OCI-LY7 (cell line): Measurements from ENCODE around the gene CDC42BPA. TPM values are rescaled to one million over a fixed set of nuclear protein-coding genes. Genes with fewer than 3 reads are reported as not detected.

Experiments
- BruUV-seq: library from RNA; stranded (reverse); fragments of 400-500 nt; replicated peaks from 2 replicates; lab custom pipeline; 2021; lab: Mats Ljungman, UMichigan
- CTCF ChIA-PET: fragments of 300-600 bp; sonication (Branson Sonifier 250); formaldehyde crosslinking; loops from one replicate; lab custom pipeline; 2022; ENCODE audit warnings: antibody characterized with exemption; ENCODE audit not compliant: unreplicated experiment; lab: Charles Lee
- POLR2A ChIA-PET: fragments of 300-600 bp; sonication (Branson Sonifier 250); formaldehyde crosslinking; loops from one replicate; lab custom pipeline; 2022; ENCODE audit warnings: antibody characterized with exemption; lab: Charles Lee
- DNase-seq: peaks from one replicate; pipeline ENCODE4 v3.0.0-alpha.2; 2015; ENCODE audit warnings: low spot score
- H2AFZ ChIP-seq: fragments of 200-600 bp; sonication (generic), shearing (Covaris generic); 2 replicates; pipeline ENCODE4 v1.6.1; 2014; ENCODE audit warnings: mild to moderate bottlenecking, antibody characterized with exemption, low read length, moderate library complexity
- H3K27ac ChIP-seq: fragments of 200-600 bp; sonication (generic); 2 replicates; pipeline ENCODE4 v1.5.1; 2014; ENCODE audit warnings: mixed run types, low read depth, mild to moderate bottlenecking, moderate library complexity, low read length, inconsistent platforms; ENCODE audit not compliant: poor library complexity, severe bottlenecking
- H3K36me3 ChIP-seq: fragments of 200-600 bp; sonication (generic); 2 replicates; pipeline ENCODE4 v1.6.1; 2014; ENCODE audit warnings: mild to moderate bottlenecking, antibody characterized with exemption, low read length, moderate library complexity, mixed read lengths; ENCODE audit not compliant: insufficient read depth
- H3K4me1 ChIP-seq: fragments of 200-600 bp; sonication (generic); 2 replicates; pipeline ENCODE4 v1.5.1; 2014; ENCODE audit warnings: mild to moderate bottlenecking, low read length; ENCODE audit not compliant: insufficient read depth, poor library complexity, severe bottlenecking
- H3K4me2 ChIP-seq: fragments of 200-600 bp; sonication (generic); 2 replicates; pipeline ENCODE4 v1.6.1; 2014; ENCODE audit warnings: mild to moderate bottlenecking, low read length
- H3K4me3 ChIP-seq: fragments of 200-600 bp; sonication (generic); 2 replicates; pipeline ENCODE4 v1.5.1; 2014; ENCODE audit warnings: mild to moderate bottlenecking, low read depth, low read length; ENCODE audit not compliant: poor library complexity, severe bottlenecking
- H3K79me2 ChIP-seq: fragments of 200-600 bp; sonication (generic); 2 replicates; pipeline ENCODE4 v1.6.1; 2016; ENCODE audit warnings: low read depth, mild to moderate bottlenecking, low read length, moderate library complexity, mixed read lengths; ENCODE audit not compliant: insufficient read depth
- H3K9me2 ChIP-seq: fragments of 200-600 bp; sonication (generic); 2 replicates; pipeline ENCODE4 v1.6.1; 2016; ENCODE audit warnings: mild to moderate bottlenecking, low read length, mixed read lengths; ENCODE audit not compliant: insufficient read depth
- H3K9me3 ChIP-seq: fragments of 200-600 bp; sonication (generic); 2 replicates; pipeline ENCODE4 v1.6.1; 2014; ENCODE audit warnings: mild to moderate bottlenecking, mixed run types, low read length, mixed read lengths
- H4K20me1 ChIP-seq: fragments of 200-600 bp; sonication (generic); 2 replicates; pipeline ENCODE4 v1.6.1; 2014; ENCODE audit warnings: mild to moderate bottlenecking, antibody characterized with exemption, low read length, moderate library complexity, mixed read lengths; ENCODE audit not compliant: insufficient read depth
- CTCF ChIP-seq: fragments of 200-600 bp; sonication (generic); conservative IDR thresholded peaks from 2 replicates; pipeline ENCODE4 v1.5.1; 2014; ENCODE audit warnings: mild to moderate bottlenecking, antibody characterized with exemption, low read length, moderate library complexity, mixed read lengths
- EZH2phosphoT487 ChIP-seq: fragments of 200-600 bp; sonication (generic); IDR thresholded peaks from 2 replicates; pipeline ENCODE4 v1.6.1; 2018; ENCODE audit warnings: low read depth, borderline replicate concordance, mild to moderate bottlenecking, mixed run types, antibody characterized with exemption, low read length, moderate library complexity, mixed read lengths
- intact Hi-C: fragments of 100-400 bp; cut with micrococcal nuclease; formaldehyde crosslinking; loops from one replicate; pipeline ENCODE4 v1.10.0; 2022; ENCODE audit not compliant: unreplicated experiment
- total RNA-seq, 2 experiments: library from RNA; depleted of rRNA in 1 of 2; stranded (reverse); fragments of >200 nt in 1 of 2; shearing (Covaris generic) in 1 of 2; gene quantifications; 2 replicates each; pipeline ENCODE4 v1.2.3, GENCODE V29; 2014 to 2022

Gene CDC42BPA
- total RNA-seq, 2 experiments from 2014 or later: not detected

- Histone ChIP-seq H3K4me3 (no peak overlapping the region), H3K4me2 (no peak overlapping the region), H3K27ac (no peak overlapping the region), H3K9me3 (no peaks in the 10 kb centered on the region), H3K9me2 (no peaks in the 10 kb centered on the region), H4K20me1 (no peaks in the 10 kb centered on the region), H3K36me3 (no peaks in the 10 kb centered on the region), H2AFZ (no peak overlapping the region), H3K4me1 (no peaks in the 10 kb centered on the region), H3K79me2 (no peaks in the 10 kb centered on the region)
- intact Hi-C loops: no loop called here
- TF ChIP-seq EZH2phosphoT487 (no peak), CTCF (no peak)
- no TSS peak for BruUV-seq
- CTCF ChIA-PET: no interaction called here
- POLR2A ChIA-PET: no interaction called here
- no peak for DNase-seq
Measured at GRCh38 chr1:227213426-227213825, 104.9 kb downstream of the CDC42BPA start.

- BruUV-seq: no TSS peak
- Histone ChIP-seq H3K4me3 (no peak overlapping the region), H3K4me2 (no peak overlapping the region), H3K9me3 (no peaks in the 10 kb centered on the region), H2AFZ (no peak overlapping the region), H3K9me2 (no peaks in the 10 kb centered on the region), H3K36me3 (no peaks in the 10 kb centered on the region), H3K27ac (no peak overlapping the region), H3K79me2 (no peaks in the 10 kb centered on the region), H4K20me1 (no peaks in the 10 kb centered on the region), H3K4me1 (no peaks in the 10 kb centered on the region)
- TF ChIP-seq CTCF: no peak
- POLR2A ChIA-PET: no interaction called here
- CTCF ChIA-PET: no interaction called here
- DNase-seq: no peak
- intact Hi-C loops: no loop called here
Measured at GRCh38 chr1:227212164-227212563, 106.1 kb downstream of the CDC42BPA start.

- H2AFZ ChIP-seq: no peak overlapping the region
- CTCF ChIA-PET: no interaction called here
- no peak for TF ChIP-seq CTCF
- no peak for TF ChIP-seq EZH2phosphoT487
- no peaks in the 10 kb centered on the region for H3K4me1 ChIP-seq
- no peak overlapping the region for H3K4me2 ChIP-seq
- no peak for DNase-seq
- H3K36me3 ChIP-seq: no peaks in the 10 kb centered on the region
- intact Hi-C loops: no loop called here
- POLR2A ChIA-PET: interaction anchor here (0.9 kb wide), 1 partner anchor 20 kb away, joined by 4 read pairs; no protein-coding TSS in a partner anchor
- no peaks in the 10 kb centered on the region for H3K79me2 ChIP-seq
- H3K9me3 ChIP-seq: no peaks in the 10 kb centered on the region
- no peaks in the 10 kb centered on the region for H4K20me1 ChIP-seq
- no peak overlapping the region for H3K27ac ChIP-seq
- no peak overlapping the region for H3K4me3 ChIP-seq
- BruUV-seq: no TSS peak
- no peaks in the 10 kb centered on the region for H3K9me2 ChIP-seq
Measured at GRCh38 chr1:227210604-227211003, 107.7 kb downstream of the CDC42BPA start.
